Body of pancreas (tissue), 4 donors: Measurements from ENCODE around the gene PFKFB2.

Source experiments
- POLR2A ChIP-seq, 3 donors: fragments of 450-650 bp; IDR thresholded peaks; one replicate each; pipeline ENCODE4 v1.6.1; 2016; ENCODE audit warnings: antibody characterized with exemption in 3 of 3, mild to moderate bottlenecking in 2 of 3
- TF ChIP-seq, protein P1 (sequence below), 7 experiments: fragments of 450-650 bp in 4 of 7; fragments of 200-600 bp in 3 of 7; sonication (generic) in 3 of 7; IDR thresholded peaks; one replicate each; pipeline ENCODE4 v1.5.1; 2016 to 2019; ENCODE audit warnings: antibody characterized with exemption in 7 of 7

DNA sequence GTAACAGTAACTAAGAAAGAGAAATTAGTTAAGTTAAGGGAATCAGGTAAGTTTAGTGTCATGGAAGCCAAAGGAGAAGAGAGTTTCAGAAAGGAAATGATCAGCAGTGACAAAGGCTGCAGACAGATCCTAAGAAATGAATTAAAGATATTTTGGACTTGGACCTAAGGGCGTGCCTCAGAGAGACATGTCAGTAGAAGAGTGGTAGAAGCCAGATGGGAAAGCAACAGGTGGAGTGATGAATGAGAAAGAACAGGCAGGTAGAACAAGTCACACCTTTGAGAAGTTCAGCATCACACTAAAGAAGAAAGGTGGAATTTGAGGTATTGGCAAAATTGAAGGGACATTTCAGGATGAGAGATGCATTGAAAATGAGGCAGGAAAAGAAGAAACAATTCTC, 49.6 kb downstream of the PFKFB2 start:
- TF ChIP-seq, protein P1, sequence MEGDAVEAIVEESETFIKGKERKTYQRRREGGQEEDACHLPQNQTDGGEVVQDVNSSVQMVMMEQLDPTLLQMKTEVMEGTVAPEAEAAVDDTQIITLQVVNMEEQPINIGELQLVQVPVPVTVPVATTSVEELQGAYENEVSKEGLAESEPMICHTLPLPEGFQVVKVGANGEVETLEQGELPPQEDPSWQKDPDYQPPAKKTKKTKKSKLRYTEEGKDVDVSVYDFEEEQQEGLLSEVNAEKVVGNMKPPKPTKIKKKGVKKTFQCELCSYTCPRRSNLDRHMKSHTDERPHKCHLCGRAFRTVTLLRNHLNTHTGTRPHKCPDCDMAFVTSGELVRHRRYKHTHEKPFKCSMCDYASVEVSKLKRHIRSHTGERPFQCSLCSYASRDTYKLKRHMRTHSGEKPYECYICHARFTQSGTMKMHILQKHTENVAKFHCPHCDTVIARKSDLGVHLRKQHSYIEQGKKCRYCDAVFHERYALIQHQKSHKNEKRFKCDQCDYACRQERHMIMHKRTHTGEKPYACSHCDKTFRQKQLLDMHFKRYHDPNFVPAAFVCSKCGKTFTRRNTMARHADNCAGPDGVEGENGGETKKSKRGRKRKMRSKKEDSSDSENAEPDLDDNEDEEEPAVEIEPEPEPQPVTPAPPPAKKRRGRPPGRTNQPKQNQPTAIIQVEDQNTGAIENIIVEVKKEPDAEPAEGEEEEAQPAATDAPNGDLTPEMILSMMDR (IDR thresholded peaks at IDR 0.05), result no peak
- no peak for TF ChIP-seq POLR2A (IDR thresholded peaks at IDR 0.05)
